ENCODE results near the gene OR7C1. TPM values are rescaled to one million over a fixed set of nuclear protein-coding genes. Genes with fewer than 3 reads are reported as not detected.
"Not testable (repeated sequence)": the region's sequence is repeated elsewhere in the genome, so short reads cannot be mapped to it uniquely, and the experiment has no call there.

Gene OR7C1
- total RNA-seq, 2 donors from 2014 or later: not detected

DNA sequence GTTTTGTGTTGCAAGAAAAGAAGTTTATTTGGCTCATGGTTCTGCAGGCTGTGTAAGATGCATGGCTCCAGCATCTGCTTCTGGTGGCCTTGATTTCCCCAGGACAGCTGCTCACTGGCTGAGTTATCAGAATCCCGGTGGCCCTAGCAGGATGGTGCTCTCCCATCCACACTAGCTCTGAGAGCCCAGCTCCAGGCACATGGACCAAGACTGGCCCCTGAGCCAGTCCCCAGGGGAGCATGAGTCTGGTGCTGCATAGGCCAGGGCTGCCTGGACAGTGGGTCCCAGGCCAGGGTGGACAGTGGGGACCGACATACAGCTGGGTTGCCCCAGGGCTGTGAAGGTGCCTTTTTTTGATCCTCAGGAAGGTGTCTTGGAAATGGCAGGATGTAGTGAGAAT lies 67.0 kb downstream of the OR7C1 start:
- Mint-ChIP-seq H3K27me3 (peaks cover 7 to 8% of the 10 kb centered on the region in 2 donors), H3K9me3 (no peaks in the 10 kb centered on the region), H3K27ac (no peak overlapping the region), H3K4me1 (ENCODE audit: low read depth in 2 of 2) (peaks cover 0 to 3% of the 10 kb centered on the region in 2 donors), H3K36me3 (no peaks in the 10 kb centered on the region), H3K4me3 (no peak overlapping the region)
- DNase-seq (ENCODE audit: low spot score) (no peak), ATAC-seq (no peak)

DNA sequence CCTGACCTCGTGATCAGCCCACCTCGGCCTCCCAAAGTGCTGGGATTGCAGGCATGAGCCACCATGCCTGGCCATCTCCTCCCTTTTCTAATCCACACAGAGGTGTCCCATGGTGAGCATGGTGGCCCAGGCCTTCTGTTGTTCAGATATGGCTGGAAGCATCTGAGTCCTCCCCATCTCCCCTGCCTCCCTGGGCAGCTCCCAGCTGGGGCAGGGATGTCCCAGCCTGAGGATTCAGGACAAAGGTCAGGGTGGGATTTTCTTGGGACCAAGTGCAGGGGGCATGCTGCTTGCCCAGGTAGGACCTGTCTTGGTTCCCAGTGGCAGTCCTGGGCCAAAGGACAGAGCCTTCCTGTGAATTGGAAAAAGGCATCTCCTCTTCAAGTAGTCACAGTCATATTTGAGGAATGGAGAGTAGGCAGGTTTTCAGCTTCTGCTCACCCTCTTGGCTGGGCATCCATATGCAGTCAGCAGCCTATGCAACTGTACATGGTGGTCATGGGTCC lies 67.5 kb downstream of the OR7C1 start:
- no peak for ATAC-seq
- H3K36me3 Mint-ChIP-seq: no peaks in the 10 kb centered on the region
- no peak overlapping the region for H3K4me3 Mint-ChIP-seq
- peaks cover 0 to 3% of the 10 kb centered on the region in 2 donors for H3K4me1 Mint-ChIP-seq (ENCODE audit: low read depth in 2 of 2)
- H3K27ac Mint-ChIP-seq: no peak overlapping the region
- H3K27me3 Mint-ChIP-seq: peaks cover 7 to 8% of the 10 kb centered on the region in 2 donors
- H3K9me3 Mint-ChIP-seq: no peaks in the 10 kb centered on the region
- DNase-seq (ENCODE audit: low spot score): no peak

DNA sequence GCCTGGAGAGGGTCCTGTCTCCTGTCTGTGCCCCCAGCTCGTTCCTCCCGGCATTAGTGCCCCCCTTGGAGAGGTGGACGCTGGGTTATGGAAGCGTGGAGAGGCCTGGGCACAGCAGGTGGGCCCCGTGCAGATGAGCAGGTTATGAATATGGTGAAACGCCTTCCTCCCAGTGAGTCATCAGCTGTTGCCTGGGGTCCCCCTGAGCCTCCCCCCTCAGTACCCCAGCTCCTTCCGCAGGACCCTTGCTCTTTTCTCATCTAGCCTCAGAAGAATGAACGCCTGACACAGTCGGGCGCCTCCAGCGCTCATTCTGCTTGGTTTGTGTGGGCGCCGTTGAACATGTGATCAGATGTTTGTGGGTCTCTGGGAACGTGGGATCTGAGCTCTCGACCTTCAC lies 69.1 kb downstream of the OR7C1 start:
- peak; percentile 9 to 12 for ATAC-seq
- peaks cover 7 to 10% of the 10 kb centered on the region in 2 donors for H3K27me3 Mint-ChIP-seq
- not testable (repeated sequence) for H3K36me3 Mint-ChIP-seq; H3K27ac Mint-ChIP-seq; H3K4me1 Mint-ChIP-seq (ENCODE audit: low read depth in 2 of 2); DNase-seq (ENCODE audit: low spot score); H3K9me3 Mint-ChIP-seq; H3K4me3 Mint-ChIP-seq

DNA sequence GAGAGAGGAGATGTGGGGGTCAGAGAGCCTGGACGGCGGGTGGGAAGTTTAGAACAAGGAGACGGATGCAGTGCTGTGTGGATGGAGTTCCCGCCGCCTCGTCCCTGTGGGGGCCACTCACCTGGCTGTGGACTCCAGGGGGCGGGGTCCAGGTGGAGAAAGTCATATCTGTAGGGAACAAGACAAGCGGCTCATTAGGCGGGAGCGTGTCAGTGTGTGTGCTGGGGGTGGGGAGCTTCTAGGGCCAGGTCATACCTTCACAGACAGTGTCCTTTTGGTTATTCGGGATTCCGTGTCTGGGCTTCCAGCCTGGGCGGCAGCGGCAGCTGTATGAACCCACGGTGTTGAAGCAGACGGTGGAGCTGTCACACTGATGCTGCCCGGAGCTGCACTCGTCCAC lies 69.6 kb downstream of the OR7C1 start:
- H3K4me1 Mint-ChIP-seq (ENCODE audit: low read depth in 2 of 2); DNase-seq (ENCODE audit: low spot score); H3K36me3 Mint-ChIP-seq; H3K27ac Mint-ChIP-seq; H3K9me3 Mint-ChIP-seq; H3K4me3 Mint-ChIP-seq: not testable (repeated sequence)
- peaks cover 7 to 10% of the 10 kb centered on the region in 2 donors for H3K27me3 Mint-ChIP-seq
- ATAC-seq: peak; percentile 24 to 25

DNA sequence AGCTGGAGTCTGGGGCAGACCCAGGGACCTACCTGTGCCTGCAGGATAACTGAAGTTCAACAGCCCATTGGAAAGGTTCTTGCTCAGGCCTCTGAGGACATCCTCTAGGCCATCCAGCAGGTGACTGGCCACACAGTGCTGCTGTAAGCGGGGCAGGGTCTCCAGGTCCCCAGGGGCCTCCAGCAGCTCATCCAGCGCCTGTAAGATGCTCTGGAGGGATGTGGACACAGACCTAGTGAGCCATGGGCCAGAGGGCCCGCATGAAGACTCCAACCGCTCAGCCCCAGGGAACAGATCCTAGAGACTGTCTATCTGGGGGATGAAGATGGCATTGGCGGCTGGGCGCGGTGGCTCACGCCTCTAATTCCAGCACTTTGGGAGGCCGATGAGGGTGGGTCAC lies 70.6 kb downstream of the OR7C1 start:
- Mint-ChIP-seq H3K27me3 (peaks cover 8 to 14% of the 10 kb centered on the region in 2 donors), H3K4me1 (ENCODE audit: low read depth in 2 of 2) (peaks cover 0 to 3% of the 10 kb centered on the region in 2 donors), H3K27ac (peak overlapping the region; percentile 24 to 53), H3K9me3 (no peaks in the 10 kb centered on the region), H3K36me3 (no peaks in the 10 kb centered on the region), H3K4me3 (no peak overlapping the region)
- ATAC-seq (no peak), DNase-seq (ENCODE audit: low spot score) (no peak)

DNA sequence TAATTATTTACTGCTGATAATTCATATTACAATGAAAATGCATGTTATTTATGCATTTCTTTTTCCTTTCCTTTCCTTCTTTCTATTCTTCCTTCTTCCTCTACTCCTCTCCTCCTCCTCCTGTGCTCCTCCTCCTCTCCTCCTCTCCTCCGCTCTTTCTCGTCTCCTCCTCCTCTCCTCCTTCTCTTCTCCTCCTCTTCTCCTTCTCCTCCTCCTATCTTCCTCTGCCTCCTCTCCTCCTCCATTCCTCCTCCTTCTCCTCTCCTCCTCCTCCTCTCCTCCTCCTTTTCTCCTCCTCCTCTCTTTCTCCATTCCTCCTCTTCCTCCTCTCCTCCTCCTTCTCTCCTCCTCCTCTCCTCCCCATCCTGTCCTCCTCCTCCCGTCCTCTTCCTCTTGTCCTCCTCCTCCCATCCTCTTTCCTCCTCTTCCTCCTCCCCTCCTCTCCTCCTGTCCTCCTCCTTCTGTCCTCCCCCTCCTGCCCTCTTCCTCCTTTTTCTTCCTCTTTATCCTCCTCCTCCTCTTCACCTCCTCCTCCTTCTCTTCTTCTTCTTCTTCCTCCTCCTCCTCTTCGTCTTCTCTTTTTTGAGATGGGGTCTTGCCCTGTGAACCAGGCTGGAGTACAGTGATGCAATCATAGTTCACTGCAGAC lies 71.4 kb downstream of the OR7C1 start:
- no peaks in the 10 kb centered on the region for H3K36me3 Mint-ChIP-seq
- peaks cover 8 to 14% of the 10 kb centered on the region in 2 donors for H3K27me3 Mint-ChIP-seq
- DNase-seq (ENCODE audit: low spot score) (no peak), ATAC-seq (no peak)
- peak overlapping the region; percentile 24 to 53 for H3K27ac Mint-ChIP-seq
- H3K9me3 Mint-ChIP-seq: no peaks in the 10 kb centered on the region
- no peak overlapping the region for H3K4me3 Mint-ChIP-seq
- peaks cover 0 to 3% of the 10 kb centered on the region in 2 donors for H3K4me1 Mint-ChIP-seq (ENCODE audit: low read depth in 2 of 2)

DNA sequence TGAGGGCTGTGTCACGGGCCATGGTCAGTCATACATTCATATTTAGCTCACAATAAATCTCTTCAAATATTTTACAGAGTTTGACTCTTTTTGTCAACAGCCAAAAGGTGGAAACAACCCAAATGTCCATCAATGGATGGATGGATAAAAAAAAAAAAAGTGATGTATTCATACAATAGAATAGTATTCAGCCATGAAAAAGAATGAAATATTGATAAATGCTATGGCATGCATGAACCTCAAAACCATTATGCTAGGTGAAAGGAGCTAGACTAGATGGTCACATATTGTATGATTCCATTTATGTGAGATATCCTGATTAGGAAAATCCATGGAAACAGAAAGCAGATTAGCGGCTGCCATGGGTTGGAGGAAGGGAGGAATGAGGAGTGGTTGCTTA lies 72.9 kb downstream of the OR7C1 start:
- Mint-ChIP-seq H3K4me3 (no peak overlapping the region), H3K27me3 (peaks cover 11 to 14% of the 10 kb centered on the region in 2 donors), H3K27ac (peak overlapping the region in 1 of 2 donors; percentile 37), H3K4me1 (ENCODE audit: low read depth in 2 of 2) (peaks cover 0 to 3% of the 10 kb centered on the region in 2 donors), H3K36me3 (no peaks in the 10 kb centered on the region), H3K9me3 (no peaks in the 10 kb centered on the region)
- DNase-seq (ENCODE audit: low spot score) (no peak), ATAC-seq (no peak)

DNA sequence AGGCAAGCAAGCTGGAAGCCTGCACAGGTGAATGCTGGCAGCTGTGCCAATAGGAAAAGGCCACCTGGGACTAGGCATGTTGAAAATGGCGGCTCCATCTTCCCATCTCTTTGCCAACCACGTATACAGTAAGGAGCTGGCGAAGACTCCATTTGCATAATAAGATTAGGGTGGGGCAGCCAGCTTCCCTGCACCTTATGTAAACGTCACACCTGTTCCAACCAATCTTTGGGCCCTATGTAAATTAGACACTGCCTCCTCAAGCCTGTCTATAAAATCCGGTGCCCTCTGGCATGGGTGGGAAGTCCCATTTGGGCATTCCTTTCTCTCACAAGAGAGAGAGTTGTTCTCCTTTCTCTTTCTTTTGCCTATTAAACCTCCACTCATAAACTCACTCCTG lies 73.4 kb downstream of the OR7C1 start:
- H3K9me3 Mint-ChIP-seq: no peaks in the 10 kb centered on the region
- H3K4me3 Mint-ChIP-seq: no peak overlapping the region
- H3K27me3 Mint-ChIP-seq: peaks cover 11 to 14% of the 10 kb centered on the region in 2 donors
- ATAC-seq: no peak
- no peaks in the 10 kb centered on the region for H3K36me3 Mint-ChIP-seq
- no peak for DNase-seq (ENCODE audit: low spot score)
- H3K4me1 Mint-ChIP-seq (ENCODE audit: low read depth in 2 of 2): peaks cover 0 to 3% of the 10 kb centered on the region in 2 donors
- peak overlapping the region in 1 of 2 donors; percentile 37 for H3K27ac Mint-ChIP-seq

DNA sequence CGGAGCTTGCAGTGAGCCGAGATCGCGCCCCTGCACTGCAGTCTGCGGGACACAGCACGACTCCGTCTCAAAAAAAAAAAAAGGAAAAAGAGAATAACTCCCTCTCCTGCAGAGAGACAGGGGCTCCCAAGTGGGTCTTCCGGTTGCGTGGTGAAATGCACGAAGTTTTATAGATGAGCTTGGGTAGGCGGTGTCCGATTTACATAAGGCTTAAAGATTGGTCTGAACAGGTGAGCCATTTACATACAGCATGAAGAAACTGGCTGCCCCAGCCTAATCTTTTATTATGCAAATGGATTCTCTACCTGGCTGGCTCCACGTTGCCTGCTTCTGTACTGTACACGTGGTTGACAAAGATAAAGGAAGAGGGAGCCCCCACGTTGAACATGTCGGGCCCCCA lies 76.2 kb downstream of the OR7C1 start:
- ATAC-seq (no peak), DNase-seq (ENCODE audit: low spot score) (no peak)
- H3K4me1 Mint-ChIP-seq (ENCODE audit: low read depth in 2 of 2): peaks cover 0 to under 1% of the 10 kb centered on the region in 2 donors
- H3K9me3 Mint-ChIP-seq: no peaks in the 10 kb centered on the region
- peaks cover 8 to 9% of the 10 kb centered on the region in 2 donors for H3K27me3 Mint-ChIP-seq
- no peak overlapping the region for H3K4me3 Mint-ChIP-seq
- no peak overlapping the region for H3K27ac Mint-ChIP-seq
- no peaks in the 10 kb centered on the region for H3K36me3 Mint-ChIP-seq

DNA sequence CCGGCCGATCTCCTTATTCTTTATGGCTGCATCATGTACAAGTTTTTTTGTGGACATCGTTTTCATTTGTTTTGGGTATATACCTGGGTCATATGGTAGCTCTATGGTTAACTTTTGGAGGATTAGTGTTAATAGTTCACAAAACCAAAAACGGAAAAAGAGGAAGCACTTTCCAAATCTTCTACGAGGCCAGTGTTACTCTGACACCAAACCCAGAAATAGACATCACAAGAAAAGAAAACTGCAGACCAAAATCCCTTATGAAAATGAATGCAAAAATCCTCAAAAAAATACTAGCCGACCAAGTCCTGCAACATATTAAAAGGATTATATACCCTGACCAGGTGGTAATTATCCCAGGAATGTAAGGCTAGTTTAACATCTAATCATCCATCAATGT lies 86.4 kb downstream of the OR7C1 start:
- no peaks in the 10 kb centered on the region for H3K36me3 Mint-ChIP-seq
- ATAC-seq: no peak

More for the DNA sequence above, 86.4 kb downstream of the OR7C1 start:
- H3K4me3 Mint-ChIP-seq: no peak overlapping the region
- no peaks in the 10 kb centered on the region for H3K9me3 Mint-ChIP-seq
- H3K27ac Mint-ChIP-seq: no peak overlapping the region
- no peaks in the 10 kb centered on the region for H3K27me3 Mint-ChIP-seq
- no peaks in the 10 kb centered on the region for H3K4me1 Mint-ChIP-seq (ENCODE audit: low read depth in 2 of 2)
- no peak for DNase-seq (ENCODE audit: low spot score)

Other genes starting within 250 kb of the OR7C1 start
- under 1 TPM in 1 of 2 donors, not detected in 1; 0.45 TPM for gene ADGRE3, start 160.3 kb downstream of the OR7C1 start, total RNA-seq
- gene ZNF333, start 145.1 kb downstream of the OR7C1 start, total RNA-seq: 10 to 100 TPM; 18.4 to 21.4 TPM
- 1 to 10 TPM; 4.4 to 4.6 TPM for gene ADGRE2, start 56.6 kb downstream of the OR7C1 start, total RNA-seq
- gene OR7A5, start within 50 bp of the OR7C1 start, total RNA-seq: not detected
- not detected for gene OR7A10, start 13.7 kb upstream of the OR7C1 start, total RNA-seq
- not detected for gene OR7A17, start 50.9 kb upstream of the OR7C1 start, total RNA-seq
- not detected for gene OR7C2, start 106.3 kb upstream of the OR7C1 start, total RNA-seq
- not detected for gene SLC1A6, start 144.7 kb upstream of the OR7C1 start, total RNA-seq
- gene CASP14, start 214.3 kb upstream of the OR7C1 start, total RNA-seq: not detected
- not detected for gene OR1I1, start 247.0 kb upstream of the OR7C1 start, total RNA-seq

Data from natural killer cell treated with Interleukin-12 subunit alpha and Interleukin-12 subunit beta and Interleukin-15 and Interleukin-18, amount 100 ng/mL, for 72 hours (primary cell).